Measurements from ENCODE around the gene FER. TPM values are rescaled to one million over a fixed set of nuclear protein-coding genes. Genes with fewer than 3 reads are reported as not detected.

The FER gene
- polyA plus RNA-seq, 1 donor from 2014 or later: 8.5 TPM

- Histone ChIP-seq H3K9me2 (ENCODE audit: insufficient read depth, low read length) (no peaks in the 10 kb centered on the region), H4K20me1 (ENCODE audit: insufficient read depth) (no peaks in the 10 kb centered on the region), H3K79me2 (replicated peaks; ENCODE audit: insufficient read depth, low read length) (no peaks in the 10 kb centered on the region), H3K4me2 (ENCODE audit: low read length) (no peak overlapping the region), H3K9me3 (ENCODE audit: low read length) (no peaks in the 10 kb centered on the region), H3K36me3 (ENCODE audit: insufficient read depth, low read length) (no peaks in the 10 kb centered on the region), H3K27me3 (ENCODE audit: insufficient read depth, low read depth, low read length) (no peaks in the 10 kb centered on the region), H2AFZ (ENCODE audit: low read depth, low read length) (no peak overlapping the region), H3K27ac (ENCODE audit: low read length) (no peak overlapping the region), H3K9ac (ENCODE audit: low read length) (no peak overlapping the region), H3K4me3 (ENCODE audit: low read length) (no peak overlapping the region), H3F3A (ENCODE audit: insufficient read depth, low read length, poor library complexity, severe bottlenecking) (no peaks in the 10 kb centered on the region)
- TF ChIP-seq POLR2AphosphoS5 (IDR thresholded peaks at IDR 0.05) (no peak), RAD21 (conservative IDR thresholded peaks at IDR 0.05) (no peak)
Observed at GRCh38 chr5:109143031-109143430, 395.3 kb downstream of the FER start.

- TF ChIP-seq, protein P1, sequence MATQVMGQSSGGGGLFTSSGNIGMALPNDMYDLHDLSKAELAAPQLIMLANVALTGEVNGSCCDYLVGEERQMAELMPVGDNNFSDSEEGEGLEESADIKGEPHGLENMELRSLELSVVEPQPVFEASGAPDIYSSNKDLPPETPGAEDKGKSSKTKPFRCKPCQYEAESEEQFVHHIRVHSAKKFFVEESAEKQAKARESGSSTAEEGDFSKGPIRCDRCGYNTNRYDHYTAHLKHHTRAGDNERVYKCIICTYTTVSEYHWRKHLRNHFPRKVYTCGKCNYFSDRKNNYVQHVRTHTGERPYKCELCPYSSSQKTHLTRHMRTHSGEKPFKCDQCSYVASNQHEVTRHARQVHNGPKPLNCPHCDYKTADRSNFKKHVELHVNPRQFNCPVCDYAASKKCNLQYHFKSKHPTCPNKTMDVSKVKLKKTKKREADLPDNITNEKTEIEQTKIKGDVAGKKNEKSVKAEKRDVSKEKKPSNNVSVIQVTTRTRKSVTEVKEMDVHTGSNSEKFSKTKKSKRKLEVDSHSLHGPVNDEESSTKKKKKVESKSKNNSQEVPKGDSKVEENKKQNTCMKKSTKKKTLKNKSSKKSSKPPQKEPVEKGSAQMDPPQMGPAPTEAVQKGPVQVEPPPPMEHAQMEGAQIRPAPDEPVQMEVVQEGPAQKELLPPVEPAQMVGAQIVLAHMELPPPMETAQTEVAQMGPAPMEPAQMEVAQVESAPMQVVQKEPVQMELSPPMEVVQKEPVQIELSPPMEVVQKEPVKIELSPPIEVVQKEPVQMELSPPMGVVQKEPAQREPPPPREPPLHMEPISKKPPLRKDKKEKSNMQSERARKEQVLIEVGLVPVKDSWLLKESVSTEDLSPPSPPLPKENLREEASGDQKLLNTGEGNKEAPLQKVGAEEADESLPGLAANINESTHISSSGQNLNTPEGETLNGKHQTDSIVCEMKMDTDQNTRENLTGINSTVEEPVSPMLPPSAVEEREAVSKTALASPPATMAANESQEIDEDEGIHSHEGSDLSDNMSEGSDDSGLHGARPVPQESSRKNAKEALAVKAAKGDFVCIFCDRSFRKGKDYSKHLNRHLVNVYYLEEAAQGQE (IDR thresholded peaks at IDR 0.05; ENCODE audit: borderline replicate concordance): no peak
- no peak for TF ChIP-seq POLR2AphosphoS5 (IDR thresholded peaks at IDR 0.05)
- TF ChIP-seq TAF1 (IDR thresholded peaks at IDR 0.05; ENCODE audit: low read depth): no peak
- no peak for TF ChIP-seq RAD21 (conservative IDR thresholded peaks at IDR 0.05)
- TF ChIP-seq EZH2 (IDR thresholded peaks at IDR 0.05; ENCODE audit: borderline replicate concordance, insufficient read depth, low read length, poor library complexity, severe bottlenecking): no peak
- TF ChIP-seq, protein P2, sequence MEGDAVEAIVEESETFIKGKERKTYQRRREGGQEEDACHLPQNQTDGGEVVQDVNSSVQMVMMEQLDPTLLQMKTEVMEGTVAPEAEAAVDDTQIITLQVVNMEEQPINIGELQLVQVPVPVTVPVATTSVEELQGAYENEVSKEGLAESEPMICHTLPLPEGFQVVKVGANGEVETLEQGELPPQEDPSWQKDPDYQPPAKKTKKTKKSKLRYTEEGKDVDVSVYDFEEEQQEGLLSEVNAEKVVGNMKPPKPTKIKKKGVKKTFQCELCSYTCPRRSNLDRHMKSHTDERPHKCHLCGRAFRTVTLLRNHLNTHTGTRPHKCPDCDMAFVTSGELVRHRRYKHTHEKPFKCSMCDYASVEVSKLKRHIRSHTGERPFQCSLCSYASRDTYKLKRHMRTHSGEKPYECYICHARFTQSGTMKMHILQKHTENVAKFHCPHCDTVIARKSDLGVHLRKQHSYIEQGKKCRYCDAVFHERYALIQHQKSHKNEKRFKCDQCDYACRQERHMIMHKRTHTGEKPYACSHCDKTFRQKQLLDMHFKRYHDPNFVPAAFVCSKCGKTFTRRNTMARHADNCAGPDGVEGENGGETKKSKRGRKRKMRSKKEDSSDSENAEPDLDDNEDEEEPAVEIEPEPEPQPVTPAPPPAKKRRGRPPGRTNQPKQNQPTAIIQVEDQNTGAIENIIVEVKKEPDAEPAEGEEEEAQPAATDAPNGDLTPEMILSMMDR (IDR thresholded peaks at IDR 0.05; ENCODE audit: poor library complexity, severe bottlenecking): no peak
- no peak overlapping the region for H3K4me2 ChIP-seq (ENCODE audit: low read length)
Observed at GRCh38 chr5:109145139-109145538, 397.4 kb downstream of the FER start.

GRCh38 chr5:109146591-109146990, 398.9 kb downstream of the FER start:
- no peak overlapping the region for H3K4me3 ChIP-seq (ENCODE audit: low read length)
- H3K79me2 ChIP-seq (replicated peaks; ENCODE audit: insufficient read depth, low read length): no peaks in the 10 kb centered on the region
- H3K36me3 ChIP-seq (ENCODE audit: insufficient read depth, low read length): no peaks in the 10 kb centered on the region
- H2AFZ ChIP-seq (ENCODE audit: low read depth, low read length): no peak overlapping the region
- H3F3A ChIP-seq (ENCODE audit: insufficient read depth, low read length, poor library complexity, severe bottlenecking): no peaks in the 10 kb centered on the region
- no peak overlapping the region for H3K27ac ChIP-seq (ENCODE audit: low read length)
- H3K9ac ChIP-seq (ENCODE audit: low read length): no peak overlapping the region
- H4K20me1 ChIP-seq (ENCODE audit: insufficient read depth): no peaks in the 10 kb centered on the region
- no peak for TF ChIP-seq POLR2AphosphoS5 (IDR thresholded peaks at IDR 0.05)
- TF ChIP-seq TAF1 (IDR thresholded peaks at IDR 0.05; ENCODE audit: low read depth): no peak
- TF ChIP-seq, protein P1 (IDR thresholded peaks at IDR 0.05; ENCODE audit: borderline replicate concordance): no peak
- no peak for TF ChIP-seq EZH2 (IDR thresholded peaks at IDR 0.05; ENCODE audit: borderline replicate concordance, insufficient read depth, low read length, poor library complexity, severe bottlenecking)
- no peak for TF ChIP-seq SMC3 (conservative IDR thresholded peaks at IDR 0.05; ENCODE audit: poor library complexity)
- TF ChIP-seq EP300 (conservative IDR thresholded peaks at IDR 0.05; ENCODE audit: poor library complexity, severe bottlenecking): no peak
- TF ChIP-seq, protein P2 (IDR thresholded peaks at IDR 0.05; ENCODE audit: poor library complexity, severe bottlenecking): no peak
- no peak for TF ChIP-seq MXI1 (conservative IDR thresholded peaks at IDR 0.05; ENCODE audit: poor library complexity, severe bottlenecking)
- no peak for TF ChIP-seq RAD21 (conservative IDR thresholded peaks at IDR 0.05)
- H3K4me2 ChIP-seq (ENCODE audit: low read length): no peak overlapping the region
- H3K9me3 ChIP-seq (ENCODE audit: low read length): no peaks in the 10 kb centered on the region
- no peaks in the 10 kb centered on the region for H3K27me3 ChIP-seq (ENCODE audit: insufficient read depth, low read depth, low read length)
- H3K9me2 ChIP-seq (ENCODE audit: insufficient read depth, low read length): no peaks in the 10 kb centered on the region

More at GRCh38 chr5:109145139-109145538, 397.4 kb downstream of the FER start:
- Histone ChIP-seq H3K27ac (ENCODE audit: low read length) (no peak overlapping the region), H3K79me2 (replicated peaks; ENCODE audit: insufficient read depth, low read length) (no peaks in the 10 kb centered on the region), H3K9me2 (ENCODE audit: insufficient read depth, low read length) (no peaks in the 10 kb centered on the region), H3F3A (ENCODE audit: insufficient read depth, low read length, poor library complexity, severe bottlenecking) (no peaks in the 10 kb centered on the region), H2AFZ (ENCODE audit: low read depth, low read length) (no peak overlapping the region), H3K27me3 (ENCODE audit: insufficient read depth, low read depth, low read length) (no peaks in the 10 kb centered on the region), H3K9ac (ENCODE audit: low read length) (no peak overlapping the region), H3K4me3 (ENCODE audit: low read length) (no peak overlapping the region), H3K36me3 (ENCODE audit: insufficient read depth, low read length) (no peaks in the 10 kb centered on the region), H3K9me3 (ENCODE audit: low read length) (no peaks in the 10 kb centered on the region), H4K20me1 (ENCODE audit: insufficient read depth) (no peaks in the 10 kb centered on the region)
